AG10803 (cell line): Measurements from ENCODE around the gene STRADB.

Source experiments
- DNase-seq: peaks from one replicate; pipeline ENCODE4 v3.0.0; 2010; ENCODE audit warnings: low read depth
- H3K4me3 ChIP-seq: 2 replicates; pipeline ENCODE4 v1.5.1; 2011; ENCODE audit warnings: mild to moderate bottlenecking, low read length, control low read depth
- TF ChIP-seq, protein P1 (sequence below): conservative IDR thresholded peaks from 2 replicates; pipeline ENCODE4 v1.5.1; 2011; ENCODE audit warnings: mild to moderate bottlenecking, low read length, control low read depth, inconsistent platforms

Gene STRADB

GRCh38 chr2:201407265-201407664, 44.3 kb upstream of the STRADB start:
- no peak for DNase-seq
- H3K4me3 ChIP-seq, result no peak overlapping the region
- TF ChIP-seq, protein P1, sequence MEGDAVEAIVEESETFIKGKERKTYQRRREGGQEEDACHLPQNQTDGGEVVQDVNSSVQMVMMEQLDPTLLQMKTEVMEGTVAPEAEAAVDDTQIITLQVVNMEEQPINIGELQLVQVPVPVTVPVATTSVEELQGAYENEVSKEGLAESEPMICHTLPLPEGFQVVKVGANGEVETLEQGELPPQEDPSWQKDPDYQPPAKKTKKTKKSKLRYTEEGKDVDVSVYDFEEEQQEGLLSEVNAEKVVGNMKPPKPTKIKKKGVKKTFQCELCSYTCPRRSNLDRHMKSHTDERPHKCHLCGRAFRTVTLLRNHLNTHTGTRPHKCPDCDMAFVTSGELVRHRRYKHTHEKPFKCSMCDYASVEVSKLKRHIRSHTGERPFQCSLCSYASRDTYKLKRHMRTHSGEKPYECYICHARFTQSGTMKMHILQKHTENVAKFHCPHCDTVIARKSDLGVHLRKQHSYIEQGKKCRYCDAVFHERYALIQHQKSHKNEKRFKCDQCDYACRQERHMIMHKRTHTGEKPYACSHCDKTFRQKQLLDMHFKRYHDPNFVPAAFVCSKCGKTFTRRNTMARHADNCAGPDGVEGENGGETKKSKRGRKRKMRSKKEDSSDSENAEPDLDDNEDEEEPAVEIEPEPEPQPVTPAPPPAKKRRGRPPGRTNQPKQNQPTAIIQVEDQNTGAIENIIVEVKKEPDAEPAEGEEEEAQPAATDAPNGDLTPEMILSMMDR, result no peak

- no peak for DNase-seq
- H3K4me3 ChIP-seq, result no peak overlapping the region
These were observed 42.6 kb upstream of the STRADB start for GRCh38 chr2:201408931-201409330.

GRCh38 chr2:201411421-201411820, 40.1 kb upstream of the STRADB start:
- peak; percentile 90 for DNase-seq
- no peak overlapping the region for H3K4me3 ChIP-seq
- TF ChIP-seq, protein P1, result no peak

More at GRCh38 chr2:201408931-201409330, 42.6 kb upstream of the STRADB start:
- TF ChIP-seq, protein P1, result no peak

DNA sequence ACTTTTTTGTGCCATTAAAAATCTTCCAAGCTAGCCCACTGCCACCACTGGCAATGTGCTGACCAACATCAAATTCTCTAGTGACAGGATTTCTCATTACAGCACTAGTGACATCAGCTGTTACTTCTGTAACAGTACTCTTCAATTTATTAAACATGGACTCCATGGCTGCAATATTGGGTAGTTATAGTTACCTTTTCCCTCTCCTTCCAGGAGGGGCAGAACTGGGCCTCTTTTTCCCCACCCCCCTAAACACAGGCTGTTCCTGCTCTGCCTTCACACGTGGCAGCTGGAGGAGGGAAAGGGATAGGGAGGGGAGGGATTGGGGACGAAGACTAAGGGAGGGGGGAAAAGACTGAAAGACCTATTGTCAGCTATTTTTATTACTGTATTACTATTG, 38.4 kb upstream of the STRADB start:
- no peak for DNase-seq
- TF ChIP-seq, protein P1, result no peak
- no peak overlapping the region for H3K4me3 ChIP-seq

- DNase-seq, result no peak
- H3K4me3 ChIP-seq, result no peak overlapping the region
- TF ChIP-seq, protein P1, result no peak
These were observed 38.0 kb upstream of the STRADB start for GRCh38 chr2:201413552-201413951.

- peak; percentile 53 for DNase-seq
These were observed 37.2 kb upstream of the STRADB start for GRCh38 chr2:201414099-201415023.

More at GRCh38 chr2:201414099-201415023, 37.2 kb upstream of the STRADB start:
- H3K4me3 ChIP-seq, result no peak overlapping the region
- TF ChIP-seq, protein P1, result no peak
